ENCODE data around the gene GRID2.
A peak's percentile ranks its signal among the peaks of the same experiment; 100 is the strongest.

The GRID2 gene

GRCh38 chr4:93718233-93718632, 1414.5 kb downstream of the GRID2 start:
- DNase-seq: no peak

DNA sequence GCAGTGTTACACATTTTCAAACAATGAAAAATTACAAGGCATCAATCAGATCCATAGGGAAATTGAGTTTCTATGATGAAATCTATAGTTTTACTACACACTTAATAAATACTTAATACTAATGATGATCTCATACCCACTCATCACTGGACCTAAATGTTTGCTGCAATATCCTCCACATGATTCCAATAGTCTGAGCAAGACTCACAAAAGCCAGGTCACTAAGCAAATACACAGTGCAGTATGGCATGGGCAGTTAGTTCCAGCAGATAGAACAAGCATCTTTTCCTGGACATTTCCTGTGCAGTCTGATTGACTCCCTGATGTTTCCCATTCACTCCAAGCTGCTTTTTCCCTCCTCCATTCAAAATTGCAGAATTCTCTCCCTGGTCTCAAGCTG, 1415.8 kb downstream of the GRID2 start:
- no peak for DNase-seq

DNA sequence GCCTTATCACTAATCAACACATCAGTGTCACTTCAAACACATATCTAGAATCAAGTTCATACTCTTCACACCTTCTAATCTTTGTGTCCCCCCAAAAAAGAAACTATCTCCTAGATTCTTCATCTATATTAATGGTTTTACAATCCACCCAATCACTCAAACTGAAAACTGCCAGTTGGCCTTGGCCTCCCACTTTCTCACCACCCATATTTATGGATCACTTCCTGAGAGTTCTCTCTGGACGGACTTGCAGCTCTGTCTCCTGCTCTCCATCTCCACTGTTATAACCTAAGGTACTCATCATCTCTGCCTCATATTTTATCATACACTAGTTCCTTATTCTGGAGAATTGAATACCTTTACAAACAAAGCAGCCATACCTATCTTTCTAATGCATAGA, 1418.7 kb downstream of the GRID2 start:
- no peak for DNase-seq

DNA sequence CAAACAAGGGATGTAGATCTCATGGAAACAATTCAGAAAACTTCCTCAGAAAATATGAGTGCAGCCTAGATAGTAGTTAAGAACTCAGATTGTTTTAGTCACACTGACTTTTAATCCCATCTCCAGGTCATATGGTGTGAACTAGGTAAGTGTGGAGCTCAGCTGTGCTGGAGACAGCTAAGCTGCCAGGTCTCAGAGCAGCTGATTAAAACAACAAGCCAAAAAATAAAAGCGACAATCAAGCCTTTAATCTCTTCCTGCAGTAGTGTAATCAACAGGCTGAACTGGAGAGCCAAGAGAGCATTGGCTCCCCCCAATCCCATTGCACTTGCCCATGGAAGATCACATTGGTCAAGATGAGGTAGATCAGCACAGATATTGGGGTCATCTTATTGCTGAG, 1426.5 kb downstream of the GRID2 start:
- DNase-seq: no peak

DNA sequence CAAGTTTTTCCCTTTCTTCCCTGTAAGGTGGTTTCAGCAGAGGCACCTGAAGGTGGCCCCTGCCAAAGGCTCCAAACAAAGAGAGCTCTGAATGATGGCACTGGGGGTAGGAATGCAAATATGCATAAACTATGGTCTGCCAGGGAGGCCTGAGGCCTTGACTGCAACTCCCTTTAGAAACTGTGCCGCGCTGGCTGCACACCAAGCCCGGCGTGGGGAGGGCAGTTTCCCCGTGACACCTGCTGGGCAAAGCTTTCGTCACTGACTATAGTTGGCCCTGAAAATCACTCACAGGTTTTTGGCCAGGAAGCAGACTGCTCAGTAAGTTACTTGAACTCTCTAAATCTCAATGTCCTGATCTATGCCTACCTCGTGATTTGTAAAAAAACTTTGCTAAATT, 1427.0 kb downstream of the GRID2 start:
- no peak for DNase-seq

- peak; percentile 46 for DNase-seq
Observed at GRCh38 chr4:93731456-93731855, 1427.7 kb downstream of the GRID2 start.

GRCh38 chr4:93732509-93732908, 1428.7 kb downstream of the GRID2 start:
- DNase-seq: peak; percentile 17

DNA sequence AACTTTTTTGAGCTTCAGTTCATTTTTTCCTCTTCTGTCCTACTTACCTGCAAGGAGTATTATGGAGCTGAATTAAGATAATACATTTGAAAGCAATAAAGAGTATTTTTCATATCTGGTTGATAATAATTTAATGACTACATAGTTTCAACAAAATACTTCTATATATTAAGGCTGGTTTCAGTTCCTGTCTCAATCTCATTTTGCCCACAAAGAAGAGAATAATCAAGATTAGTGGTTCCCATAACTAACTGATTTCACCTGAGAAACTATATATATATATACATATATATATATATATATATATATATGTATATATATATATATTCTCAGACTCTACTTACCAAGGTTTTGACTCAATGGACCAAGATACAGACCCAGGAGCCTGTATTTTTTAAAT, 1437.1 kb downstream of the GRID2 start:
- DNase-seq: no peak

GRCh38 chr4:93743022-93743421, 1439.3 kb downstream of the GRID2 start:
- DNase-seq: no peak

- no peak for DNase-seq
Observed at GRCh38 chr4:93743635-93744034, 1439.9 kb downstream of the GRID2 start.

DNA sequence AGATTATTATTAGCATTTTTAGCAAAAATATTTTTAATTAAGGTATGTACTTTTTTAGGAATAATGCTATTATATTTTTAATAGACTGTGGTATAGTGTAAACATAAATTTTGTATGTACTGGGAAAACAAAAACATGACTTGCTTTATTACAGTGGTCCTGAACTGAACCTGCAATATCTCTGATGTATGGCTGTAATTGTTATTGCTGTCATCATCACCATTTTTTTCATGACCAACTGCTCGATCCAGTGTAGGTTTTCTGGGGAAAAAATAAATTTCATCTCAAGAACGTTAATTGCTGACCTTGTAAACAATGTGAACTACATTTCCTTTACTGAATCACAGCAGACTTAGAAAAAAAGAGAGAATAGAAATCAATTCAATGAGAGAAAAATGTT, 1441.2 kb downstream of the GRID2 start:
- no peak for DNase-seq

DNA sequence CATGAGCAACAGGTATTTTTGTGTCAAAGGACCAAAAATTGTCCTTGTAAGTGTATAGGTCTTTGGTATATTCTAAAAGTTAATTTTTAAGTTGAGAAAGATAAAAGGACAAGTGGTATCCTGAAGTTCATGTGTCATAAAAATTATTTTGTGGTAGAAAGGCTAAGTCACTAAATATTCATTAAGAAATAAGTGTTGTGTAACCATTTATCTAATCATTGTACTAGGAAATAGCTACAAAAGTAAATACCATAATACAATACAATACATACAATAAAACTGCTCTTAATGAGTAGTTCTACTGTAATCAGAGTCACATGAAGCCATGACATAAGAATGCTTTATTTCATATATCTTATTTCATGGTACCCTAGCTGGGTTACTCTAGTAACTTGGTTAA, 1442.3 kb downstream of the GRID2 start:
- DNase-seq: no peak

DNA sequence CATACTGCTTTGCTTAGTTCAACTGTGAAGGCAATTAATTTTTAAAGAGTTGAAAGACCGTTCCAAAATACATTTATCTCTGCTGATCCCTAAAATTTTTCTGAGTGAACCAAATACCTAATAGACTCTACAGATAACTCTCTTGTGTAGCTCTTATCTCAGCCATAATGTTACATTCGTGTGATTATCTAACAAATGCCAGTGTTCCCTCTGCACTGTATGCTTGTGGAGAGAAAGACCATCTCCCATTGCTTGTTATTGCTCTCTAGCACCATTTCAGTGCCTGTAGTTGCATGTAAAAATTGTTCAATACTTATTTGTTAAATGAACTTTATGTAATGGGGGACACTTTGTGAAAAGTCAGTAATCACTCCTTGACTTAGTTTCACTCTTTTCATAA, 1443.5 kb downstream of the GRID2 start:
- no peak for DNase-seq

DNA sequence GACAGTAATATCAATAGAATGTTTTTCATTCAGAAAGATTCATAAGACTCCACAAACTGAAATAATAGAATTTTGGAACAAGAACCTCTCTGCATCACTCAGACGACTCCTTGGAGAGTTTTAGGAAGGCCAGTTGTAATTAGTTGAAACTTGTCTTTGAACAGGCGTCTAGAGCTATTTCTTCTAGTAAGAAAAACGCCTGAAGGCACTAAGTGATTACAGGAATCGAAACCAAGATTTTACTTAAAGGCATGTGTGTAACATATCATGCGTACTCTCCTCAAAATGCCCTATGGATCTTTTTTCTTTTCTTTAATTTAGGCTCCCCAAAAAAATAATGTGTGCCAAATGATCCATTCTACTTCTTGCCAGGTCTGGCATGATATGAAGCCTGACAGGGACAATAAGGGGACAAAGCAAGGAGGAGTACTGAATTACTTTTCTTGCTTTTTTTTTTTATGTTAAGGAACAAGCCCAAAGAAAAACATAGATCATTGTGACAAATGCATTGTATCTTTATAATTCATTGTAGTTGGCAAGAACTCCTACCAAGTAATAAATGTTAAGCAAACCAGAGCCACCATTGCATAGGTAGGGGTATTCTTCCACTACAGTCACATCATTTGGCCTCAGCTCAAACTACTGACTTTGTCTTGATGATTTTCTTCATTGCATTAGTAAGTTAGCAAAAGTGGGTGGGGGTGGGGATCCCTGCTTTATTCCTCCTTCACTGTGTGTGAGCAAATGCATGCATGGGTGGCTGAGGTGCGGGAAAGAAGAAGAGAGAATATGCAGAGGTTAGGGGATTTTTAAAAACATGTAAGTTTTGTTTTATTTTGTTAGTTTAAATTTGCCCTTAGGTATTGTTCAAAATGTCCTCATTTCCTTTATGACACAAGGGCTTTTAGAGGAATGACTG, 1444.9 kb downstream of the GRID2 start:
- DNase-seq: no peak

DNA sequence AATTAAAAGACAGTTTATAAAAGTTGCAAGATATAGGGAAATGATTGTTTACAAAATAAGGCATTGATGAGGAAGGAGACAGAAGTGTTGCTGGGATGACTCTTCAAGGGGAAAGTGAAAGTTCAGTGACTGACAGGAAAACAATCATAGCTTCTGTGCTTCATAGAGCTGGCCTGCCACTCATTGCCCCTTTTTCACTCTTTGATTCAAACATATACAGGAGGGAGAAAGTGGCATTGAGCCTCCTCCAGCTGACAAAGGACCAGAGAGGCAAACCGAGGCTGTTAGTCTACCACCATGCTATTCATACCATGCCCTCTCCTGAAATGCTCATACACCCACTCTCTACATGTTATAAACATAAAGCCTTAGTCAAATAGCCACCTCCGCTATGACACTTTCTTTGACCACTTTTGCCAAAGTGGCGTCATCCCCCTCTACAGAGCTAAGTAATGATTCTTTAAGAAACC, 1445.6 kb downstream of the GRID2 start:
- no peak for DNase-seq

DNA sequence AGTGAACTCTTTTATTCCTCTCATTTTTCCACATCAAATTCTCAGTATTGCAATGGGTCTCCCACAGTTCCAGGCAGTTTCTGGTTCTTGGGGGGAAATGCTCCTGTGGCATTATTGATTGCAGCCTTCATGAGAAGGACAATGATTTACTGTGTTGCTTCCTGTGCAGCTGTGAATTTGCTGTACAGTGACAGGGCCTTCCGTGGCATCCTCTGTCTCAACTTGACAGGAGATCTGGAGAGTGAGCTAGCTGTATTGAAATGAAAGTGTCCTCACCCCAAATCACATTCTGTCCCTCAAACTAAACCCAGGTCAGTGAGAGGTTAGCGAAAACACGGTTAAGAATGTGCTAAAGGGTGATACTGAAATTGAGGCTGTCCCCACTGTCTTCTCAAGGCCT, 1447.6 kb downstream of the GRID2 start:
- DNase-seq: no peak

- DNase-seq: no peak
Observed at GRCh38 chr4:93756101-93756500, 1452.3 kb downstream of the GRID2 start.

DNA sequence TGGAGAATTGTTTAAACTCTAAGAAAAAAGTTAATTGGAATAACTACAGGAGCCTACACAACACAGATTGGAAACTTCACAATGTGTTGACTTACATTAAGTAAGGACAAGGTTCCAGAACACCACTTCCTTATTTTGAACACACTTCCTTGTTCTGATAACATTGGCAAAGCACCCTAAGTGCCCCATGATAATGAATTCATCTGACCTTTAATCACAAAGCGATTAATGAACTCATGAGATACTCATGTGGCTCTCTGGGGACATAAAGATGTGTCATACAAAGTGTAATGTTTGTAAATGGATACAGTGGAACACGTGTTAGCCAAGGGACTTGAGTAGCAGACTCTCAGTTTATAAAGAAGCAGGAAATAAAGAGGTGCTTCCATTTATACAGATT, 1455.7 kb downstream of the GRID2 start:
- no peak for DNase-seq

DNA sequence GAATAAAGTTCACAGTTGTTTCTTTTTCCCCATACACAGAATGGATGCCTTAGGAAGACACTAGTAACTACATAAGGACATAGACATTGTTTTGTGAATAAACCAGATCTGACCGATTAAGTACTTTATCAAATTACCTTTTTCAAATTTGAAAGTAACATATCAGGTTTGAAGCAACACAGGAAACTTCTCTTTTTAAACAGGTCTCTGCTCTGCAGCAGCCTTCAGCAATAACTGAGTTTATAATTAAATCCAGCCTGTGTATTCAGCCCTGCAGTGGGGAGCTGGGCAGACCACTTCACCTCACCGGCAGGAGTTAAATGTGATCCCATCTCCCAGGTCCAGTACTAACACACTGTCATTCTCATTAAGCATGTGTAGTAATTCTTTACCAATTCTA, 1456.5 kb downstream of the GRID2 start:
- no peak for DNase-seq

DNA sequence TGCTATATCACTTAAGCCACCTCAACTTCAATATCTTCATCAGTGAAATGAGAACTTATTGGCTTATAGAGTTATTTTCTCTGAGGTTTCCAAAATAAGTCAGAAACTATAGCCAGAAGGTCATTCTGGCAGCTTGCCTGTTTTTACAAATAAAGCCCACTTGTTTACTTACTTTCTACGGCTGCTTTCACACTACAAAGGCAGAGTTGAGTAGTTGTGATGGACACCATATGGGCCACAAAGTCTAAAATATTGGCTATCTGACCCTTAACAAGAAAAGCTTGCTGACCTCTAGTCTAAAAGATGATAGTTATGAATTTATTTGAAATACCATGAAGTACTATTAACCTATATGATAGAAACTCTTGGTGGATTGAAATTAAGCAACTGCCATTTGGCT, 1457.5 kb downstream of the GRID2 start:
- DNase-seq: no peak

DNA sequence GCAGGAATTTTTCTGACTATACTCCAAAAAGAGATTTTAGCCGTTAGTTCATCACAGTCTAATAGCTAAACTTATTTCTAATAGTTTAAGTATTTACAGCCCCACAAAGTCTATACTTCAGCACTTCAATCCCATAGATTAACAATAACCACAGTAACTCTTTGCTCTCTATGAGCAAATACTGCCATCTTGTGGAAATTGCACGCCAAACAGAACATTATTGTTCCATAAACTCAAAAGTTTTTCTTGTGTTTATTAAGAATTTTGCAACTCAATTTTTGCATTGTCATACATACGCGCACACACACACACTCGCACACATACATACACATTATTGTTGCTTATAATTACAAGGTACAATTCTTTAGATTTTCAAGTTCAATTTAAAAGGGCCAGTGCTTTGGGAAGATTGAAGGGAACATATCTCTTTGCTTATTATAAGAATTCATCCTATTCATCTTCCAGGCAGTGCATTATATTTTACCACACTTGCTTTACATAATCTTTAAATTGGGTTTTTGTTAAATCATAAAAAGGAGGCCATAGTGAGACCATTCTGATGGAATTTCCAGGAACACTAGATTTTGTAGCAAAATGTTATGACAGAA, 1461.0 kb downstream of the GRID2 start:
- peak; percentile 86 for DNase-seq

DNA sequence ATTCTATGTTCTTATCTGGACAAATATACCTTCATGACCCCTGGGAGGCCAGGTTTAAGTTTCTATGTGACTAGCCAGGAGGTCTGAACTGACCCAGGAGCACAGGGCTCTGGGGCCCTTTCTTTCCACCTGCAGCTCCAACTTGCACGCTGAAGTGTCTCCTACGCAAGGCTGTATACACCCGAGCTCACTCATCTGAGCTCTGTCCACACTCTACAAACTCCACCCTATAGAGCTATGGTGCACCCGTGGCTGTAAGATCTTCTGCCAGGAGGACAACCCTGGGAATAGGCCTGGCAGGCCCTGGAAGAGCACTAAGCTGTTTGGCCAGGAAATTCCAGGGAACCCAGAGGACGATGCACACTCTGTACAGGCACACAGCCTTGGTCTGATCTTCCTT, 1464.2 kb downstream of the GRID2 start:
- no peak for DNase-seq

GRCh38 chr4:93770201-93770600, 1466.4 kb downstream of the GRID2 start:
- DNase-seq: no peak

GRCh38 chr4:93771640-93772411, 1468.1 kb downstream of the GRID2 start:
- no peak for DNase-seq

Measured in eye (tissue), 1 donor.